Activated T-helper 9 cell treated with anti-CD3 and anti-CD28 coated beads, Interleukin-2, amount 50 U/mL, for 16 hours (primary cell): ENCODE measurements around the gene ELMO3.

Experiments
- DNase-seq: peaks from one replicate; pipeline ENCODE4 v3.0.0-alpha.2; 2020; ENCODE audit warnings: low read depth

The ELMO3 gene, protein sequence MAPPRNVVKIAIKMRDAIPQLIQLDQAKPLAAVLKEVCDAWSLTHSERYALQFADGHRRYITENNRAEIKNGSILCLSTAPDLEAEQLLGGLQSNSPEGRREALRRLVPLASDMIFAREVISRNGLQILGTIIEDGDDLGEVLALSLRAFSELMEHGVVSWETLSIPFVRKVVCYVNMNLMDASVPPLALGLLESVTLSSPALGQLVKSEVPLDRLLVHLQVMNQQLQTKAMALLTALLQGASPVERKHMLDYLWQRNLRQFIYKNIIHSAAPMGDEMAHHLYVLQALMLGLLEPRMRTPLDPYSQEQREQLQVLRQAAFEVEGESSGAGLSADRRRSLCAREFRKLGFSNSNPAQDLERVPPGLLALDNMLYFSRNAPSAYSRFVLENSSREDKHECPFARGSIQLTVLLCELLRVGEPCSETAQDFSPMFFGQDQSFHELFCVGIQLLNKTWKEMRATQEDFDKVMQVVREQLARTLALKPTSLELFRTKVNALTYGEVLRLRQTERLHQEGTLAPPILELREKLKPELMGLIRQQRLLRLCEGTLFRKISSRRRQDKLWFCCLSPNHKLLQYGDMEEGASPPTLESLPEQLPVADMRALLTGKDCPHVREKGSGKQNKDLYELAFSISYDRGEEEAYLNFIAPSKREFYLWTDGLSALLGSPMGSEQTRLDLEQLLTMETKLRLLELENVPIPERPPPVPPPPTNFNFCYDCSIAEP

DNA sequence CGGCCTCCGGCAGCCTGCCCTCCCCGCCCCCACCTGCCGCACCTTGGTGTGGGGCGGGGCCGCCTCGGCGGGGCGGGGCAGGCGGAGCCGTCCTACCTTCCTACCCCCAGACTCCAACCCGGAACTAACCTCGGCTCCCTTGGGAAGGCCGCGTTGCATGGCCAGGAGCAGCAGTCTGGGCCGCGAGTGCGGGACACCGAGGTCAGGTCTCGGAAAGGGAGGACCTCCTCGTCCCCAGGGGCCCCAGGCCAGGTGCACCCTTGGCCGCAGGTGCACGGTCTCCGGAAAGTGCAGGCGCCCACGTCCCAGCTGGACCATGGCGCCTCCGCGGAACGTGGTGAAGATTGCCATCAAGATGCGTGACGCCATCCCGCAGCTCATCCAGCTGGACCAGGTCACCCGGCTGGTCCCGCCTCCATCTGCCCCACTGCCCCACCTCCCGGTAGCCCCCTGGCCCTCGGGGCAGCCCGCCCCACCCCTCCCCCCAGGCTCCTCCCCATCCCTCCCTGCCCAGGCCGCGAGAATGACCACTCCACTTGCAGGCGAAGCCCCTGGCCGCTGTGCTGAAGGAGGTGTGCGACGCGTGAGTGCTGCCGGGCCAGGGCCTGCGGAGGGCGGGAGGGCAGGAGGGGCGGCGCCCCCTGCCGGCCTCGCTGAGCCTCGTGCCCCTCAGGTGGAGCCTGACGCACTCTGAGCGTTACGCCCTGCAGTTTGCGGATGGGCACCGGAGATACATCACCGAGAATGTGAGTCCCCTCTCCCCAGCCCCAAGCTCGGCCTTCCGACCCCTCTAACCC lies at the start of gene ELMO3:
ELMO3 (plus strand) TSS at position 121 of the 797 bp plus-strand sequence; CDS start at position 317, 196 bp downstream.
- DNase-seq = no peak

DNA sequence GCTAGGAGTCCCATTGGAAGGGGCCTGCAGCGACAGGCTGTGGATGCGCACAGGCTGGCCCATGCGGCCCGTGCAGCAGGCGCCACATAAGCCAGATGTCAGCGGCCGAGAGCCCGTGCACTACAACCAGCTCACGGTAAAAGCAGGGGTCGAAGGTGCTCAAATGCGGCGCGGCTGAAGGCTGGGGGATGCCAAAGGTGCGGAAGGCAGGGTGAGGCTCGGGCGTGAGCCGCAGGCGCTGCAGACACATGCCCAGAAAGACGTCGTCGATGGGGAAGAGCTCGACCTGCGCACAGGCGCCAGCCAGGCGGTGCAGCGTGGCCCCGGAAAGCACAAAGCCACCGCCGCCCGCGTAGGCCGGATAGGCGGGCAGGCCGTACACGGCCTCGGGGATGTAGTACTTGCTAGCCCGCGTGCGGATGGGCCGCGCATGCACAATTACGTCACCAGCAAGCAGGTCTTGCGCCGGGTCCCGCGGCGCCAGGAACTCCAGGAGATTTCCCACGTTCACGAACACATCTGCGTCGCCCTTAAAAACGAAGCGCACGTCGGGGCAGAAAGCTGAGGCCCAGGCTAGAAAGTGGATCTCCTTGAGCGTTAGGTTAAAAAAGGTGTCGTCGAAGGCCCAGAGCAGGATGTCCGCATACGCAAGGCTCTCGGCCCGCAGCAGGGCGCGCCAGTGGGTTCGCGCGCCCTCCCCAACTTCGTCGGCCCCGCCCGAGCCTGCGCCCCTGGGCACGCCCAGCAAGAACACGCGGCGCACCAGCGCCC lies 49.5 kb upstream of the ELMO3 start:
- no peak for DNase-seq

DNA sequence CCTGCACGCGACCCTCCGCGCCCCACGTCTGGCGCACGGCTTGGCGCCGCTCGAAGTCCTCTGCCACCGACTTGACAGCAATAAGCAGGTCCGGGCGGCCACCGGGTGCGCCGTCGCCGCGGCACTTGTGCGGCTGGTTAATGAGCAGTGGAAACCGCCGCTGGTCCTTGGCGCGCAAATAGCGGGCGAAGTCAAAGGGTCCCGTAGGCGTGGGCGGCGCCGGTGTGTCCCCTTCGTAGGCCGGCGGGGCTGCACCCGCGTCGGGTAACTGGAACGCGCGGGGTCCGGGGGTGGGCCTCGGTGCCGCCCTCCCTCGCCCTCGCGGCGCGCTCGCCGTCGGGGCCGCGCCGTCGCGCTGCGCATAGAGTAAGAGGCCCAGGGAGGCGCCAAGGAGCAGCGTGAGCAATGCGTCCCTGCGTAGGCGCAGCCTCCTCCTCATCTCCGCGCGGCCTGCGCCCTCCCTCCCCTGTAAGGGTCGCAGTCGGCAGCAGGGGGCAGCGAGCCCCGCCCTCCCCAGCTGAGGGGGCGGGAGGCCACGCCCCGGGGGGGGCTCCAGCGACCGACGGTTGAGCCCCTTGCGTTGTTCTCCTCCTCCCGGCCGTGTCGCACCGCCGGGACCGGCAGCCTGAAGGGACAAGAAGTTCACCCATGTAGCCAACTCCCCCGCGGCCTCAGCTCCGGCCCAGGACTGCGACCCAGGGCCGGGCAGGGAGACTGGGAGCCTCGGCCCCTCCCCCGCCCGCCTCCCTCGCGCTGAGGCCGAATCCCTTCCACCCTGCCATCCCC lies 48.7 kb upstream of the ELMO3 start:
- DNase-seq = peak; percentile 49

DNA sequence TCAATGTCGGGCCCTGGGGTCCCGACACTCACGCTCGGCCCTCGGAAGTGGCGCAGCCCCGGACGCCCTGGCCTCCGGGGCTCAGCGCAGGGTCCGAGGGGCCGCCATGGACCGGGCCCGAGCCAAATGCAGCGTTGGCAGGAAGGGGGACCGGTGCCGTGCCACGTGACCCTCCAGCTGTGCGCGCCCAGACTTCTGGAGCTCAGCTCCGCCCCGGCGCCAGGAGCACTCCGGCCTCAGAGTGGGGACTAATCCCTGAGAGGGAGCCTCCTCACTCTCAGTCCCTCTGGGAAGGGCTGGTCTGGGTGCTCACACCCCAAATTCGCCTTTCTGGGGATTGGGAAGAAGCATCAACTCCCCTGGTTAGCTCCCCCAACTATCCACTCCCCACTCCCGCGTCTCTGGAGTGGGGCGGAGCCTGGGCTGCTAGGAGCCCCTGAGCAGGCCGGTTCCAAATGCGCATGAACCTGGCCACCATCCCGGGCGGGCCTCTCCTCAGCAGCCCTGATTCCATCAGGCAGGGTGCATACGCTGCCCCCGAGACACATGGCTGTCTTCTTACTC lies 48.0 kb upstream of the ELMO3 start, which contains the start of gene B3GNT9:
B3GNT9 (minus strand) TSS at position 166 of the 564 bp plus-strand sequence. CDS start 513 bp downstream, outside the sequence.
- no peak for DNase-seq

DNA sequence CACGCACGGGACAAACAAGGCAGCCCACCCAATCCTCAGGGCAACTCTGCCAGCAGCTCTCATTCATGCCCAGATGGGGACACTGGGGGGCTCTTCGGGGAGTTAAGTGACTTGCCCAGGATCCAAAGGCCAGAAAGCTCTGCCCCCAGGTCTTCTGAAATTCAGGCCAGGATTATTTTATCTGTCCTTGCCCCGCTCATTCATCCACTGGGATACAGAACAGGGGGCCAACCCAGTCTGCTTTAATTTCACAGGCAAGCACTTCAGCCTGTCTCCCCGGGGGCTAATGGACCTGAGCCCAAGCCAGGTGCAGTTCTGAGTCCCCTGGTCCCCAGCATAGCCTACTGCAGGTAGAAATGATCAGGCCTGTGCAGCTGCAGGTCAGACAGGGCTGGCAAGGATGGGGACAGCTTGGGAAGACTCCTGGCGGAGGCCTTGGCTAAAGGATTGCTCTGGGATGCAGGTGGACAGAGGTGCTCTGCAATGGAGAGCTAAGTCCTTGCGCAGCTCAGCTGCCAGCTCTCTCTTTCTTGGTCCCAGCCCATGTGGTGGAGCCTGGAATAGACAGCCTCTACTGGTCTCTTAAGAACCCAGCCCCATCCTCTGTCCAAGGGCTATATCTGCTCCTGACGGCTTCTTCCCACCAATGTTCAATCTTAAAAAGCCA lies 47.4 kb upstream of the ELMO3 start:
- DNase-seq = no peak

DNA sequence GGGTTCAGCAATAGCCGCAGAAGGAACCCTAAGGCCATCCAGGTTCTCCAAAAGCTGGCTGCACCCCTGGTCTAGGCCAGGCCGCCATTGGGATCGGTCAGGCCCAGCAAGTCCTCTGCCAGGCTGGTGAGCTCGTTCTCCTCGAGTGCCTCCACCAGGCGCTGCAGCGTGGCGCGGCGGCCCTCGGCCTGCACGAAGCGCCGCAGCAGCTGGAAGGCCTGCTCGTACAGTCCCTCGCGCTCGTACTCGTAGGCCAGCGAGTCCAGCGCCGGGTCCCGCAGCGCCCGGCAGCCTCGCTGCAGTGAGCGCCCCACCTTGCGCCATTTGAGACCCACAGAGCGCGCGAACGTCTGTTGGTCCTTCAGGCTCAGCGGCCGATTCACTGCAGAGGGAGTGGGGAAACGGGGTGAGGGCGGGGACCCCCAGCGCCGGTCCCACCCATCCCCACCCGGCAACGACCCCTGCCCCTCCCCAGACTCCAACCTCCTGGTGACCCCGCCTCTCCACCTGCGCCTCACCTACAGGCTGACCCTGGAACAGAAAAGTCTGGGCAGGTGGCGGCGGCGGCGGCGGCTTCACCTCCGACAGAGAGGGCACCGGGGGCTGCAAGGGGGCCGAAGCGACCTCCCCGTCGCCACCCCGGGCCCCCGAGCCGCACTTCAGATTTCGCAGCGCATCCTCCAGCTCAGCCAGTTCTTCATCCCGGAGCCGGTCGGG lies 44.2 kb upstream of the ELMO3 start:
- DNase-seq = no peak

DNA sequence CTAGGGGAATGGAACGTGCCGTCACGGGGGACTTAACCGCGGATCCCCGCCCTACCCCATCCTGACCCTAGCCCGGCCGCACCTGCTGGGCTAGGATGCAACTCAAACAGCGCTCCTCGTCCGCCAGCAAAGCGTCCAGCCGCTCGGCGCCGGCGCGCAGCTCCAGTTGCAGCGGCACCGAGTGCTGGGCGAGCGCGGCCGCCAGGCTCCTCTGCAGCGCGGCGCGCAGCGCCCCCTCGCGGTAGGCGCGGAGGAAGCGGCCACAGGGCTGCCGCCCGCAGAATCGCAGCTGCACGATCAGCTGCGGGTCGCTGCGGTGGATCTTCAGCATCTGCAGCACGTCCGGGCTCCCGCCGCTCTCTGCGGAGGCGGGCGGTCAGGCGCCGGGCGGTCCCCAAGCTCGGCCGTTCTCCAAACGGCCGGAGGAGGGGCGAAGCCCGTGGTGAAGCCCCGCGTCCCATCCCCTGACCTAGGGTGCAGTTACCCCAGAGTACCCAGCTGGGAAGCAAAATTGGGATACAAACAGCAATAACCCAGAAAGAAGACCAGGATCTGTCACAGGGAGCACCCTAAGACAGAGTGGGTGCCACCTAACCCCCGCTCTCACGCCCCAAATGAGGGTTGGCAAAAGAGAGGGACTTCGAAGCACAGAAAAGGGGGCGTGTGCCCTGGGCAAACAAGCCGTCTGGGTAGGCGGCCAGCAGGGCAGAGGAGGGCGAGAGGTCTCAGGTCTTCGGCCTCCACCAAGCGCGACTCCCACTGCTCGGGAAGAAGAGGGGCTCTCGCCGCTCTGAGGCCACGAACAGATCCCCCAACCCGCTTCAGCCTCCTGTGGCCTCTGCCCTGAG lies 43.4 kb upstream of the ELMO3 start:
- peak; percentile 76 for DNase-seq

DNA sequence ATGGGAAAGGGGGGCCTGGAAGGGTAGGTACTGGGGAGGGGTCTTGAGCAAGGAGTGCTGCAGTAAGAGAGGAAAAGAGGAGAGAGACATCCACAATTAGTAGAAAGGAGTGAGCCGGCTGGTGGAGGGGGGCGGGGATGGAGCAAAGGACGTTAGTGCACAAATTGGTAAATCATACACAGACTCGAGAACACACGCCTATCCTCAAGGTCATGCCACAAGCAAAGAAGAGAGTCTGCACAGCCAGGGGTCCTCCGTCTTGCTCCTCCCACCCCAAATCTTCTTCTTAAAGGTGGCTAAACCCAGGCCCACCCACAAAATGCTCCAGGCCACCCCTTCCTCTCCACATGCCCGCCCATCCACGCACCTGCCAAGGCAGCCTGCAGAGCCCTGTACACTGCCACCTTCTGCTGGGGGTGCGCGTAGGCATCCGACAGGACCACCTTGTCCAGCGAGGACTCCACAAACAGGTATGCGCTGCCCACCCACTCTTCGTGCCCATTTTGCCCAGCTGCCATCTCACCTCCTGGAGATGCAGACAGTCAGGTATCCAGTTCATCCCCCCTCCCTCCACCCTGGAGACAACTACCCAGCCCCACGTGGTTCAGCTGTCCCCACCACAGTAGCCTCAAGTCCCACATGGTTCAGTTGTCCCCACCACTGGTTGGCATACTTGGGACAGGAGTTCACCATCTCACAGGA lies 42.6 kb upstream of the ELMO3 start:
- DNase-seq = no peak

DNA sequence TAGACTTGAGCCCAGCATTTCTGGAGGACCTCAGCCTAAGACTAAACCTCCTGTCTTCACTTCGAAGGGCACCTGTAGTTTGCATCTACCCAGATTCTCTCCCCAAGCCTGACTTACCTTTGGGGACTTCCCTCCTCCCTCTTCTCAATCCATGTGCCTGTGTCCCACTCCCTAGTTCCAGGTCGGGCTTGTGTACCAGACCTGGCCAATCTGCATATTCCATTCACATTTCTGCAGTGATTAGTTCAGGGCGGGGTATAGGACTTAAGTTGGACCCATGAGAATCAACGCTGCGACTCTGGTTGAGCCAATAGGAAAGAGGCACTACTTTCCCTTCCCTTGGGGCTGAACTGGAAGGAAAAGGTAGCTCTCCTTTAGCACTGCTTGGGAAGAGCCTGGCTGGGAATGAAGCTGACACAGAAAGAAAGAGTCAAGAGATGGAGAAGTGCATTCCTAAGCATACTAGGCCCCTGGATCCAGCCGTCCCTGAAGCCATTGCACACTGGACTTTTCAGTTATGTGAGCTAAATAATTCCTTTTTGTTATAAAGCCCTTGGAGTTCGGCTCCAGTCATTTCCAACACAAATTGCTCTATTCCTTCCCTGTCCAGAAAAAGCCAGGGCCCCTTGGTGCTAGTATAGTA lies 41.7 kb upstream of the ELMO3 start:
- DNase-seq = no peak

DNA sequence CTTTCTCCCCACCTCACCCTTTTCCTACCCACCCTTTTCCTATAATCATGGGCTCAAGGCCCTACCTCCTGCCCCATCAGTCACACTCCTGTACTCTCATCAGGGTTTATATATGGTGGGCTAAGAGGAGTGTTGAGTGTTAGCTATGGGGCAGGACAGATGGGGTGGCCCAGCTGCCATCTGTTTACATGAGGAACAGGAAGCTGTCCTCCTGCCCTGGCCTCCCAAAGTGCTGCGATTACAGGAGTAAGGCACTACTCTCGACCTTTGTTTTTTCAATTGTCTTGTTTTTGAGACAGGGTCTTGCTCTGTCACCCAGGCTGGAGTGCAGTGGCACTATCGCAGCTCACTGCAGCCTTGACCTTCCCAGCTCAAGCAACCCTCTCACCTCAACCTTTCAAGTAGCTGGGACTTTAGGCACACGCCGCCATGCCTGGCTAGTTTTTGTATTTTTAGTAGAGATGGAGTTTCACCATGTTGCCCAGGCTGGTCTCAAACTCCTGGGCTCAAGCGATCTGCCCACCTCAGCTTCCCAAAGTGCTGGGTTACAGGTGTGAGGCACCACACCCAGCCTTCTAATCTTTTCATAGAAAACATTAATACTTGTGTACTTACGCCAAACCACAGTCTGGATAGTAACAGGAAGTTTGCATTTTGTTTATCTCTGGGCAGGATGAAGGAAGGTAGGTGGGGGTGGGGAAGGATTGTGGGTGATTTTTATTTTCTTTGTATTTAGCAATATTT lies 40.9 kb upstream of the ELMO3 start:
- DNase-seq = no peak

DNA sequence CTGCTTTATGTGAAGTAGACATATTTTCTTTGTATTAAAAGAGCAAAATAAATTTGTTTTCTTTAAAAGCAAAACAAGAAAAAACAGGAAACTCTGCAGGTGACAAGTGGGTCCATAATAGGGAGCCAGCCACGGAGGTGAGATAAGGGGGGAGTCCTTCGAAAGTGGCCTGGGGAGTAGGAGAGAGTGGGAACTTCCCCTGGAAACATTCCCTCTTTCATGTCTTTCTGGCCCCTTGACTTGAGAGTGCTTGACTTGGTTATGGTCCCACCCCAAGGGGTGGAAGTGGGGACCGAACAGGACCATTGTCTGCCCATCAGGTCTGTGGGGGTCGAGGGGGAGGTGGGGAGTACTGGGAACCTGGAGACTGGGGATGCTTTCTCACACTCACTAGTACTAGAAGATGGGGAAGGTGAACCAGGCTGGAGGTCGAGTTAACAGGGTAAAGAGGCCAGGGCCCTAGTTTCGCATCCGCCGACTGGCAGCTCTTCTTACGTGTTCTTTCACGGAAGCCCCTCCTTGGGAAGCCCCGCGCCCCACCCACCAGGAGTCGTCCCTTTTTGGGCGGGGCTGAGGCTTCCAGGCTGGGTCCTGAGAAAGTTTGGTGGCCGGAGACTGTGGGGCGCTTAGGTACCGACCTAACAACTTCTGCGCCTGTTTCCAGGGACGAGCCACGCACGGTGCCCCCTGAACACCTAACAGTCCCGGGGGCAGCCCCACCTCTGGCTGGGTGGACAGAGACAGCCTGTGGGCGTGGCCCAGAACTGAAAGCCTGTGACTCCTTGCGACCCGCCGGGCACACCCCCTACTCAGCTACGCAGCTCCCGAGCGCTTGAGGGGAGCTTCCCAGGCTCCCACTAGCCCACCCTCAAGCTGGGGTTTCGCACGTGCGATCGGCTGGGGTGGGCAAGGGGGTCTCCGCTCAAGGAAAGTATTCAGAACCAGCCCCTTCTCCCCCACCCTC lies 40.0 kb upstream of the ELMO3 start:
- peak; percentile 76 for DNase-seq

DNA sequence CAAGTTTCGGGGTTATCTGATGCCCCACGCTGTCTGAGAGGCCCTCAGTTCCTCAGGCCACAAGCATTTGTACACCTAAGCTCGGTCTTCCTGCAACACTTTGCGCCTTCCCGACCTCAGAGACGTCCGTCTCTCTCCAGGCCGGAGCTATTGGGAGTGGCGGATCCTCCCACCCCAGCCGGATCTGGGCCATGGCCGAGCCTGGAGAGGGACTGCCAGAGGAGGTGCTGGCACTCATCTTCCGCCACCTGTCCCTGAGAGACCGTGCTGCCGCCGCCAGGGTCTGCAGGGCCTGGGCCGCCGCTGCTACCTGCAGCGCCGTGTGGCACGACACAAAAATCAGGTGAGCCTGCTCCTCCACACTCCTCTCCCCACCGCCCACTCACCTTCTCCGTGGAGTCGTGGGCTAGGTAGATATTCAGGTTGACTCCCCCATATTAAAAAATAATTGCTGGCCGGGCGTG lies 37.3 kb upstream of the ELMO3 start:
- DNase-seq = no peak

DNA sequence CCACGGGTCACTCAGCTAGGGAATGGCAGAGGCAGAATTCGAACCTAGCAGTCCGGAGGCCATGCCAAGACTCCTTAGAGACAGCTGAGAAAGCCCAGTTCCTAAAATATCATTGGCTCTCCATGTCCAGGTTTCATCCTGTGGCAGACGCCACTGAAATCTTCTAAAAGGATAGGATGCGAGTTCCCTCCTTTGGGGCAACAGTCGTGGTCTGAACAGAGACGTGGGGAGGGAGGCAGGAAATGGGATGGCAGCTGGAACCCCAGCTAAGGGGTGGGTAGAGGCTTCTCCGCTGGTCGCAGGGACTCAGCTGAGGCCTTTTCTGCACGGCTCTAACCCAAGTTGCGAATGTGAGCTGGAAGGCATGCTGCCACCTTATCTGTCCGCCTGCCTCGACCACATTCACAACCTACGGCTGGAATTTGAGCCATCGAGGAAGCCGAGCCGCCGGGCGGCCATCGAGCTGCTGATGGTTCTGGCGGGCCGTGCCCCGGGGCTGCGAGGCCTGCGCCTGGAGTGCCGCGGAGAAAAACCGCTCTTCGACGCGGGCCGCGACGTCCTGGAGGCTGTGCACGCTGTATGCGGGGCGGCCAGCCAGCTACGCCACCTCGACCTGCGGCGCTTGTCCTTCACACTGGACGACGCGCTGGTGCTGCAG lies 36.3 kb upstream of the ELMO3 start:
- no peak for DNase-seq

DNA sequence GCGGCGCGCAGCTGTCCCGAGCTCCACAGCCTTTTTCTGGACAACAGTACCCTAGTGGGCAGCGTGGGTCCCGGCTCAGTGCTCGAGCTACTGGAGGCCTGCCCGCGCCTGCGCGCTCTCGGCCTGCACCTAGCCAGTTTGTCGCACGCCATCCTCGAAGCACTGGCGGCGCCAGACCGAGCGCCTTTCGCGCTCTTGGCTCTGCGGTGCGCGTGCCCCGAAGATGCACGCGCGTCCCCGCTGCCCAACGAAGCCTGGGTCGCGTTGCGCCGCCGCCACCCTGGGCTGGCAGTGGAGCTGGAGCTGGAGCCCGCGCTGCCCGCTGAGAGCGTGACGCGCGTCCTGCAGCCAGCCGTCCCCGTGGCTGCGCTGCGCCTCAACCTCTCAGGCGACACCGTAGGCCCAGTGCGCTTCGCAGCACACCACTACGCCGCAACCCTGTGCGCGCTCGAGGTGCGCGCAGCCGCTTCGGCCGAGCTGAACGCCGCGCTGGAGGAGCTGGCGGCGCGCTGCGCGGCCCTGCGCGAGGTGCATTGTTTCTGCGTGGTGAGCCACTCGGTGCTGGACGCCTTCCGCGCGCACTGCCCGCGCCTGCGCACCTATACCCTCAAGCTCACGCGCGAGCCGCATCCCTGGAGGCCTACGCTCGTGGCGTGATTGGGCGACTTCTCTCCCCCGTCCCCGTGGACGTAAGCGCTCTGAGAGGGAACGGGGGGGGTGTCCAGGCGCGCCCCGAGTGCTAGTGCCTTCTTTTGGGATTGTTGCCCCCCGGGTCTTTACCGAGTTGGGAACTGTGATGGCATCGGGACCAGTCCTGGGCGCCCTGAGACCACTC lies 35.5 kb upstream of the ELMO3 start:
- DNase-seq = no peak
